ENCODE measurements around the gene RAB44.

GRCh38 chr6:36717231-36717825 lies 19.7 kb downstream of the RAB44 start:
- no peak for TF ChIP-seq CTCF (IDR thresholded peaks at IDR 0.05; ENCODE audit: low read length)
- no peak for TF ChIP-seq EZH2 (IDR thresholded peaks at IDR 0.05; ENCODE audit: borderline replicate concordance, low read length)

Measured in OCI-LY1 (cell line).